Caco-2 (cell line): ENCODE data around the gene IRAK3. TPM values are rescaled to one million over a fixed set of nuclear protein-coding genes. Genes with fewer than 3 reads are reported as not detected.

ENCODE experiments used
- BruUV-seq: library from RNA; stranded (reverse); fragments of 400-500 nt; replicated peaks from 2 replicates; lab custom pipeline; 2021; lab: Mats Ljungman, UMichigan
- CTCF ChIA-PET: fragments of 300-600 bp; sonication (Branson Sonifier 250); formaldehyde crosslinking; loops from one replicate; lab custom pipeline; 2022; ENCODE audit warnings: antibody characterized with exemption; lab: Charles Lee
- POLR2A ChIA-PET: fragments of 300-600 bp; sonication (Branson Sonifier 250); formaldehyde crosslinking; loops from one replicate; lab custom pipeline; 2022; ENCODE audit warnings: antibody characterized with exemption; lab: Charles Lee
- DNase-seq, 2 experiments: peaks; one replicate each; pipeline versions ENCODE4 v3.0.0 to v3.0.0-alpha.2; 2020 to 2022
- H3K27me3 ChIP-seq: replicated peaks from 2 replicates; pipeline ENCODE4 v1.6.0; 2011; ENCODE audit warnings: low read length; ENCODE audit not compliant: control insufficient read depth, insufficient read depth
- H3K36me3 ChIP-seq: 2 replicates; pipeline ENCODE4 v1.5.1; 2011; ENCODE audit warnings: low read length; ENCODE audit not compliant: control insufficient read depth, insufficient read depth
- H3K4me1 ChIP-seq: fragments of 250-450 bp; sonication (Bioruptor Pico); 2 replicates; pipeline ENCODE4 v1.5.1; 2020; ENCODE audit warnings: mild to moderate bottlenecking
- H3K4me3 ChIP-seq: 2 replicates; pipeline ENCODE4 v1.5.1; 2011; ENCODE audit warnings: low read depth, mild to moderate bottlenecking, control low read depth, low read length
- H3K9me3 ChIP-seq: fragments of 250-450 bp; sonication (Bioruptor Pico); 2 replicates; pipeline ENCODE4 v1.5.1; 2020; ENCODE audit warnings: mild to moderate bottlenecking, moderate library complexity
- H3K27ac Mint-ChIP-seq: one replicate; pipeline ENCODE4 v1.8.0; 2022; ENCODE audit warnings: mixed read lengths; ENCODE audit not compliant: unreplicated experiment
- H3K27me3 Mint-ChIP-seq: one replicate; pipeline ENCODE4 v1.8.0; 2022; ENCODE audit warnings: mixed read lengths; ENCODE audit not compliant: insufficient read depth, unreplicated experiment
- H3K36me3 Mint-ChIP-seq: one replicate; pipeline ENCODE4 v1.8.0; 2022; ENCODE audit warnings: mild to moderate bottlenecking, mixed read lengths; ENCODE audit not compliant: insufficient read depth, unreplicated experiment
- H3K4me1 Mint-ChIP-seq: one replicate; pipeline ENCODE4 v1.8.0; 2022; ENCODE audit warnings: low read depth, mixed read lengths; ENCODE audit not compliant: unreplicated experiment
- H3K4me3 Mint-ChIP-seq: one replicate; pipeline ENCODE4 v1.8.0; 2022; ENCODE audit warnings: mild to moderate bottlenecking, moderate library complexity, mixed read lengths; ENCODE audit not compliant: unreplicated experiment
- H3K9me3 Mint-ChIP-seq: one replicate; pipeline ENCODE4 v1.8.0; 2022; ENCODE audit warnings: mixed read lengths; ENCODE audit not compliant: unreplicated experiment
- intact Hi-C: fragments of 100-400 bp; cut with micrococcal nuclease; formaldehyde crosslinking; loops from one replicate; pipeline ENCODE4 v1.10.0; 2022; ENCODE audit not compliant: unreplicated experiment
- total RNA-seq: library from RNA; stranded (reverse); gene quantifications from 2 replicates; pipeline ENCODE4 v1.2.3, GENCODE V29; 2022
- TF ChIP-seq, protein P1 (sequence below), 2 experiments: fragments of 200-600 bp in 1 of 2; IDR thresholded peaks; 1 replicate in 1 of 2; 2 replicates in 1 of 2; pipeline versions ENCODE4 v1.5.1 to v1.8.0; 2011 to 2022; ENCODE audit warnings: antibody characterized with exemption in 1 of 2, control low read depth in 1 of 2, inconsistent platforms in 1 of 2, low read depth in 1 of 2, low read length in 1 of 2, mild to moderate bottlenecking in 1 of 2, moderate library complexity in 1 of 2; ENCODE audit not compliant: insufficient read depth in 1 of 2, severe bottlenecking in 1 of 2, unreplicated experiment in 1 of 2

IRAK3 gene
- total RNA-seq, 1 experiment from 2014 or later, result not detected

DNA sequence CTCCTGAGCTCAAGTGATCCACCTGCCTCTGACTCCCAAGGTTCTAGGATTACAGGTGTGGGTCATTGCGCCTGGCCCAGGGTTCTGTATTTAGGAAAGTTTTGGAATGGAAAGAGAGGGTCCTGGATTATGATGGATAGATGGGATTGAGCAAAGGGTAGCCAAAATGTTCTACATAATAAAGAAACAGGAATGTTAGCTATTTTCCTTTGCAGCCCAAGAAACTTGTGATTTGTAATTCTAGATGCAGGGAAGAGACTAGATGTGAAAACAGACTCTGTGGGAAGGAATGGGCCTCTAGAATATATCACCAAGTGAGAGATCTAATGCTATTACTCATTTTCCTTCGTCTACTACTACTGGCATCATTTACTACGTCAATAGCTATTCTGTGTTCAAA is 83.6 kb downstream of the IRAK3 start:
- no peak overlapping the region for H3K27ac Mint-ChIP-seq
- CTCF ChIA-PET, result no interaction called here

DNA sequence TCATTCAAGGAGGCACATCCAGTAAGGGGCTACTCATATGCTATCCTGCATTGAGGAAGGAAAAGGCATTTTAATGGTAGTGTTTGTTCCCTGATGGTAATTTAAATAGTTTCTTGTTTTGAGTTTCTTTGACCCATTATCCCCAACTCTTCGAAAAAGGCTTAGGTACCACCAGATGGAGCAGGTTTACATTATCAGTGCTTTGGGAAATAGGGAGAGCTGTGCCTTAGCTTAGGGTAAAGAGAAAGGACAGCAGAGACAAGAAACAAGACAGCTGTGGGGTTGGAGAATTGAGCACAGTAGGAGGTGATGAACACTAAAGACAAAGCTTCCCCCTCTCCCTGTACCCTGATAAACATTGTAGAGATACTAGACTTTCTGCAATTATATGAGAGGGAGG is 84.1 kb downstream of the IRAK3 start:
- peaks cover 10% of the 10 kb centered on the region for H3K27me3 Mint-ChIP-seq
- Histone ChIP-seq H3K9me3 (no peaks in the 10 kb centered on the region), H3K36me3 (no peaks in the 10 kb centered on the region), H3K4me3 (no peak overlapping the region), H3K4me1 (no peaks in the 10 kb centered on the region), H3K27me3 (no peaks in the 10 kb centered on the region; the same call in 1 of the 2 replicates)
- ChIA-PET POLR2A (no interaction called here), CTCF (no interaction called here)
- no peak overlapping the region for H3K4me3 Mint-ChIP-seq
- no TSS peak for BruUV-seq
- TF ChIP-seq, protein P1, sequence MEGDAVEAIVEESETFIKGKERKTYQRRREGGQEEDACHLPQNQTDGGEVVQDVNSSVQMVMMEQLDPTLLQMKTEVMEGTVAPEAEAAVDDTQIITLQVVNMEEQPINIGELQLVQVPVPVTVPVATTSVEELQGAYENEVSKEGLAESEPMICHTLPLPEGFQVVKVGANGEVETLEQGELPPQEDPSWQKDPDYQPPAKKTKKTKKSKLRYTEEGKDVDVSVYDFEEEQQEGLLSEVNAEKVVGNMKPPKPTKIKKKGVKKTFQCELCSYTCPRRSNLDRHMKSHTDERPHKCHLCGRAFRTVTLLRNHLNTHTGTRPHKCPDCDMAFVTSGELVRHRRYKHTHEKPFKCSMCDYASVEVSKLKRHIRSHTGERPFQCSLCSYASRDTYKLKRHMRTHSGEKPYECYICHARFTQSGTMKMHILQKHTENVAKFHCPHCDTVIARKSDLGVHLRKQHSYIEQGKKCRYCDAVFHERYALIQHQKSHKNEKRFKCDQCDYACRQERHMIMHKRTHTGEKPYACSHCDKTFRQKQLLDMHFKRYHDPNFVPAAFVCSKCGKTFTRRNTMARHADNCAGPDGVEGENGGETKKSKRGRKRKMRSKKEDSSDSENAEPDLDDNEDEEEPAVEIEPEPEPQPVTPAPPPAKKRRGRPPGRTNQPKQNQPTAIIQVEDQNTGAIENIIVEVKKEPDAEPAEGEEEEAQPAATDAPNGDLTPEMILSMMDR (IDR thresholded peaks at IDR 0.05; ENCODE audit: insufficient read depth in 1 of 2, low read depth in 1 of 2, low read length in 1 of 2, severe bottlenecking in 1 of 2, unreplicated experiment in 1 of 2), result no peak
- H3K9me3 Mint-ChIP-seq, result no peaks in the 10 kb centered on the region
- no peaks in the 10 kb centered on the region for H3K36me3 Mint-ChIP-seq
- no peak overlapping the region for H3K27ac Mint-ChIP-seq
- DNase-seq, result no peak
- no peaks in the 10 kb centered on the region for H3K4me1 Mint-ChIP-seq
- intact Hi-C loops, result loop anchor here (10.0 kb wide), 1 partner anchor 412 kb away; no protein-coding TSS in a partner anchor

More for the DNA sequence above, 83.6 kb downstream of the IRAK3 start:
- H3K4me3 ChIP-seq, result no peak overlapping the region
- Mint-ChIP-seq H3K36me3 (no peaks in the 10 kb centered on the region), H3K4me1 (no peaks in the 10 kb centered on the region), H3K9me3 (no peaks in the 10 kb centered on the region), H3K4me3 (no peak overlapping the region), H3K27me3 (peaks cover 5% of the 10 kb centered on the region)
- no peak for DNase-seq
- H3K36me3 ChIP-seq, result no peaks in the 10 kb centered on the region
- POLR2A ChIA-PET, result no interaction called here
- TF ChIP-seq, protein P1 (IDR thresholded peaks at IDR 0.05; ENCODE audit: insufficient read depth in 1 of 2, low read depth in 1 of 2, low read length in 1 of 2, severe bottlenecking in 1 of 2, unreplicated experiment in 1 of 2), result no peak
- no peaks in the 10 kb centered on the region for H3K4me1 ChIP-seq
- no peaks in the 10 kb centered on the region; the same call in 1 of the 2 replicates for H3K27me3 ChIP-seq
- H3K9me3 ChIP-seq, result no peaks in the 10 kb centered on the region
- no TSS peak for BruUV-seq
- intact Hi-C loops, result loop anchor here (10.0 kb wide), 1 partner anchor 412 kb away; no protein-coding TSS in a partner anchor

DNA sequence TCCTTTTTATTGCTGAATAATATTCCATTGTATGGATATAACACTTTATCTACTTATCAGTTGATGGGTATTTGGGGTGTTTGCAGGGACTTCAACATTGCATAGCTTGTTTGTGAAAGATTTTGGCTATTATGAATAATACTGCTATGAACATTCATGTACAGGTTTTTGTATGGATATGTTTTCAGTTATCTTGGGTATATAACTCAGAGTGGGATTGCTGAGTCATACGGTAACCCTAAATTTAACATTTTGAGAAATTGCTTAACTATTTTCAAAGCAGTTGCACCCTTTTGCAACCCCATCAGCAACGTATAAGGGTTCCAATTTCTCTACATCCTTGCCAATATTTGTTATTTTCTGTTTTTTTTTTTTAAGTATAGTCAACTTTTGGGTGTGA is 86.0 kb downstream of the IRAK3 start:
- Histone ChIP-seq H3K36me3 (no peaks in the 10 kb centered on the region), H3K4me1 (no peaks in the 10 kb centered on the region), H3K27me3 (no peaks in the 10 kb centered on the region), H3K9me3 (no peaks in the 10 kb centered on the region; the same call in 1 of the 2 replicates), H3K4me3 (no peak overlapping the region)
- no peaks in the 10 kb centered on the region for H3K36me3 Mint-ChIP-seq
- intact Hi-C loops, result loop anchor here (10.0 kb wide), 1 partner anchor 410 kb away; no protein-coding TSS in a partner anchor
- ChIA-PET CTCF (no interaction called here), POLR2A (no interaction called here)
- H3K9me3 Mint-ChIP-seq, result no peaks in the 10 kb centered on the region
- no peak for DNase-seq
- TF ChIP-seq, protein P1 (IDR thresholded peaks at IDR 0.05; ENCODE audit: insufficient read depth in 1 of 2, low read depth in 1 of 2, low read length in 1 of 2, severe bottlenecking in 1 of 2, unreplicated experiment in 1 of 2), result no peak
- BruUV-seq, result no TSS peak
- H3K4me3 Mint-ChIP-seq, result no peak overlapping the region
- no peak overlapping the region for H3K27ac Mint-ChIP-seq
- H3K27me3 Mint-ChIP-seq, result peaks cover 15% of the 10 kb centered on the region
- no peaks in the 10 kb centered on the region for H3K4me1 Mint-ChIP-seq
